HG02623 (cell line): ENCODE results near the gene IGSF3.

Experiments
- ATAC-seq: cut with Tn5 transposase; IDR thresholded peaks from one replicate; pipeline ENCODE4 v1.9.1; 2021; ENCODE audit warnings: moderate library complexity; ENCODE audit not compliant: unreplicated experiment

IGSF3 gene

DNA sequence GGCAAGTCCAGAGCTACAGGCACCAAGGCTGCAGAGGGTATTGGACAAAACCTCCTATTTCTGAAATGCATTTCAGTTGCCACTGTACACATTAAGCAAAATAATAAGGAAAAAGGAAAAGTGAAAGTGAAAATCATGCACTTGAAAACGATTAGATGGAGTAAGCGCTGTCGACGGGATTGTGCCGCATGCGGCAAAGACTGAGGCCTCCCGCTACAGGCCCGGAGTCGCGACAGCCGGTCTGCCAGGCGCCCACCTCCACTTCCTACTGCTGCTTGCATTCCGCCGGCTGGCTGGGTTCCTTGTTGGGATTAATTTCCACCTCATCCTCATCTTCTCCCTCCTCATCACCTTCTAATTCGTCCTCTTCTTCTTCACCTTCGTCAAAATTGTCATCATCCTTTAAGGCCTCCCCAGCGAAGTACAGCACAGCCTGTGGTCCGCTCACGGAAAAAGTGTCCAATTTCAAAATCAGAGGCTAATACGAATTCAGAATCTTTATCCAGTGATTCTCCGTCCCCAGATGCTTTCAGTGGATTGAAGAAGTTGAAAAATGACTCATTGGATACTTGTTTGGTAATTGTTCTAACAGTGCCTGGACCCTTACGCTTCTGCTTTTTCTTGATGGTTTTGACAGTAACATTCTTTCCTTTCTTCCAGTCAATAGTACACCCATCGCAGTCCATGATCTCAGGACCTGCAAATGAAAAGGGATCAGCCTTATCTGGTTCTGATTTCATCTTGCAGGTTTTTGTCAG lies 134.7 kb downstream of the IGSF3 start:
- no peak for ATAC-seq

GRCh38 chr1:116531917-116532316 lies 135.6 kb downstream of the IGSF3 start:
- no peak for ATAC-seq

- no peak for ATAC-seq
These were observed 137.9 kb downstream of the IGSF3 start for GRCh38 chr1:116529681-116530080.

GRCh38 chr1:116529199-116529631 lies 138.3 kb downstream of the IGSF3 start:
- ATAC-seq: no peak

DNA sequence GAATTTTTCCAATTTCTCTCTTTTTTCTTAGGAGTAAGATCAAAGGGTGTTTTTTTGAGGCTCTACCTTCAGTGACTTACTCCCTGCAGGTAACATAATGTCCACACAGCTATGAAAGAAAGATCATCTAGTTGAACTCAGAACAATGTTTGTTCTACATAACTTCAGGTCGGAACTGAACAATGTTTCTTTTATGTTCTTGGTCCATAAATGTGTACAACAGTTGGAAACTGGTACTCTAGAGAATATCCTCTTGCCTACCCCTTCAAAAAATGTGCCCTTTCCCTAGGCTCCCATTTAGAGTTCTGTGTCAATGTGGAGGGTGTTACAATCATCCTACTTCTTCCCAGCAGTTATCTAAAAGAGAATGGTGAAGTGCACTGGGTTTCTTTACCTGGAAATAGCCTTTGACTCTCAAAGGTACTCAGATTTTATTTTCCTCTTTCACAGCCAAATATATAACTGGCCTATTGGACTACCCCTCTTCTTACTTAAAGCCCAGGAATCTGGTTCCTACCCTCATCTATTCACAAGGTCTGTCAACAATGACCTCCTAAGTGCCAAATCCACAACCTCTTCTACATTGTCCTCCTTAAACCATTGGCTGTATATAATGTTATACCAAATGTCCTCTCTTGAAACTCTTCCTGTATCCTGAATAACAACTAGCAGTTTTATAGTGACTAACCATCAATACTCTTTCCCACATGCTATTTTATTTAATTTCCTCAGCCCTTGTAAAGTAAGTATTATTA lies 139.0 kb downstream of the IGSF3 start:
- ATAC-seq: no peak

DNA sequence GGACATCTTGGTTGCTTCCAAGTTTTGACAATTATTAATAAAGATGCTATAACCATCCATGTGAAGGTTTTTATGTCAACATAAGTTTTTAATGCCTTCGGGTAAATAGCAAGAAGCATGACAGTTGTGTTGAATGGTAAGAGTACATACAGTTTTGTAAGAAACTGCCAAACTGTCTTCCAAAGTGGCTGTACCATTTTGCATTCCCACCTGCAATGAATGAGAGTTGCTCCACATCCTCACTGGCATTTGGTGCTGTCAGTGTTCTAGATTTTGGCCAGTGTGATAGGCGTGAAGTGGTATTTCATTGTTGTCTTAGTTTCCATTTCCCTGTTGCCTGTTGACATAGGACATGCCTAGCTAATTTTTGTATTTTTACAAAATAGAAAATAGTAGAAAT lies 142.1 kb downstream of the IGSF3 start:
- no peak for ATAC-seq
